ENCODE measurements around the gene PTPRG.

- TF ChIP-seq REST (IDR thresholded peaks at IDR 0.05; ENCODE audit: insufficient read depth in 1 of 2, low read depth in 2 of 2, low read length in 2 of 2): no peak
- no peak for TF ChIP-seq POLR2AphosphoS5 (IDR thresholded peaks at IDR 0.05; ENCODE audit: low read depth, low read length)
- no peak for TF ChIP-seq TAF1 (IDR thresholded peaks at IDR 0.05; ENCODE audit: borderline replicate concordance, insufficient read depth, low read length)
Observed at GRCh38 chr3:62246094-62246493, 684.7 kb downstream of the PTPRG start.

All from PFSK-1 (cell line).